ENCODE measurements around the gene ANKRD55.
"Not testable (repeated sequence)": the region's sequence is repeated elsewhere in the genome, so short reads cannot be mapped to it uniquely, and the experiment has no call there.

- TF ChIP-seq POLR2AphosphoS5, POLR2A (IDR thresholded peaks at IDR 0.05): not testable (repeated sequence)
- TF ChIP-seq, protein P1, sequence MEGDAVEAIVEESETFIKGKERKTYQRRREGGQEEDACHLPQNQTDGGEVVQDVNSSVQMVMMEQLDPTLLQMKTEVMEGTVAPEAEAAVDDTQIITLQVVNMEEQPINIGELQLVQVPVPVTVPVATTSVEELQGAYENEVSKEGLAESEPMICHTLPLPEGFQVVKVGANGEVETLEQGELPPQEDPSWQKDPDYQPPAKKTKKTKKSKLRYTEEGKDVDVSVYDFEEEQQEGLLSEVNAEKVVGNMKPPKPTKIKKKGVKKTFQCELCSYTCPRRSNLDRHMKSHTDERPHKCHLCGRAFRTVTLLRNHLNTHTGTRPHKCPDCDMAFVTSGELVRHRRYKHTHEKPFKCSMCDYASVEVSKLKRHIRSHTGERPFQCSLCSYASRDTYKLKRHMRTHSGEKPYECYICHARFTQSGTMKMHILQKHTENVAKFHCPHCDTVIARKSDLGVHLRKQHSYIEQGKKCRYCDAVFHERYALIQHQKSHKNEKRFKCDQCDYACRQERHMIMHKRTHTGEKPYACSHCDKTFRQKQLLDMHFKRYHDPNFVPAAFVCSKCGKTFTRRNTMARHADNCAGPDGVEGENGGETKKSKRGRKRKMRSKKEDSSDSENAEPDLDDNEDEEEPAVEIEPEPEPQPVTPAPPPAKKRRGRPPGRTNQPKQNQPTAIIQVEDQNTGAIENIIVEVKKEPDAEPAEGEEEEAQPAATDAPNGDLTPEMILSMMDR (IDR thresholded peaks at IDR 0.05 in 8 of 11, conservative IDR thresholded peaks at IDR 0.05 in 3 of 11): not testable (repeated sequence)
Measured at GRCh38 chr5:56156585-56157190, 76.4 kb downstream of the ANKRD55 start.
